B cell (primary cell): ENCODE measurements around the gene CTXND2. TPM values are rescaled to one million over a fixed set of nuclear protein-coding genes. Genes with fewer than 3 reads are reported as not detected.

Experiments used
- ATAC-seq: fragments of 200-7000 bp; cut with Tn5 transposase; one replicate; pipeline ENCODE4 v1.10.0; 2021; ENCODE audit warnings: low read depth, mild to moderate bottlenecking, moderate number of reproducible peaks, moderate library complexity
- CTCF ChIA-PET: fragments of 350-600 bp; sonication (Branson Sonifier 250); formaldehyde crosslinking; loops from one replicate; lab custom pipeline; 2021; ENCODE audit warnings: antibody characterized with exemption, inconsistent platforms; lab: Charles Lee
- POLR2A ChIA-PET: fragments of 350-600 bp; sonication (Branson Sonifier 250); formaldehyde crosslinking; loops from one replicate; lab custom pipeline; 2021; ENCODE audit warnings: antibody characterized with exemption; lab: Charles Lee
- DNase-seq: peaks from one replicate; pipeline ENCODE4 v3.0.0; 2013
- H2AFZ ChIP-seq: 2 replicates; pipeline ENCODE4 v1.6.1; 2012; ENCODE audit warnings: mild to moderate bottlenecking, low read depth, low read length; ENCODE audit not compliant: insufficient read depth, poor library complexity, severe bottlenecking
- H3K27ac ChIP-seq, 2 donors: 1 replicate in 1 of 2; 2 replicates in 1 of 2; pipeline ENCODE4 v1.5.1; 2012 to 2013; ENCODE audit warnings: low read length in 2 of 2, mild to moderate bottlenecking in 2 of 2, moderate library complexity in 1 of 2
- H3K27me3 ChIP-seq, 4 experiments: fragments of 200-600 bp in 1 of 4; sonication (generic) in 1 of 4; replicated peaks in 1 of 4; 1 replicate in 2 of 4; 2 replicates in 2 of 4; pipeline versions ENCODE4 v1.6.1 to v1.7.0; 2013 to 2016; ENCODE audit warnings: low read length in 3 of 4, mild to moderate bottlenecking in 2 of 4, mixed read lengths in 1 of 4, moderate library complexity in 1 of 4; ENCODE audit not compliant: insufficient read depth in 4 of 4, control insufficient read depth in 3 of 4; ENCODE audit errors: control extremely low read depth in 1 of 4
- H3K36me3 ChIP-seq, 2 experiments: replicated peaks in 1 of 2; 1 replicate in 1 of 2; 2 replicates in 1 of 2; pipeline versions ENCODE4 v1.6.1 to v1.7.1; 2013; ENCODE audit warnings: low read length in 1 of 2; ENCODE audit not compliant: insufficient read depth in 2 of 2, control insufficient read depth in 1 of 2; ENCODE audit errors: control extremely low read depth in 1 of 2, extremely low read depth in 1 of 2
- H3K4me1 ChIP-seq, 2 donors: fragments of 200-600 bp in 1 of 2; sonication (generic) in 1 of 2; 1 replicate in 1 of 2; 2 replicates in 1 of 2; pipeline versions ENCODE4 v1.5.1 to v1.6.1; 2013 to 2017; ENCODE audit warnings: low read length in 2 of 2; ENCODE audit not compliant: control insufficient read depth in 2 of 2, insufficient read depth in 2 of 2
- H3K4me2 ChIP-seq: replicated peaks from 2 replicates; pipeline ENCODE3; 2012; ENCODE audit warnings: mild to moderate bottlenecking, low read depth, low read length; ENCODE audit not compliant: poor library complexity, severe bottlenecking
- H3K4me3 ChIP-seq, 5 experiments: fragments of 200-600 bp in 1 of 5; sonication (generic) in 1 of 5; 1 replicate in 3 of 5; 2 replicates in 2 of 5; pipeline versions ENCODE4 v1.5.1 to v1.7.0; 2011 to 2016; ENCODE audit warnings: low read length in 4 of 5, mild to moderate bottlenecking in 4 of 5, low read depth in 2 of 5, control low read depth in 1 of 5, moderate library complexity in 1 of 5; ENCODE audit not compliant: insufficient read depth in 1 of 5; ENCODE audit errors: control extremely low read depth in 1 of 5, extremely low read depth in 1 of 5
- H3K79me2 ChIP-seq: fragments of 200-600 bp; sonication (generic); one replicate; pipeline ENCODE4 v1.6.0; 2016; ENCODE audit warnings: low read length; ENCODE audit not compliant: control insufficient read depth, insufficient read depth
- H3K9ac ChIP-seq: fragments of 200-600 bp; sonication (generic); 2 replicates; pipeline ENCODE4 v1.6.1; 2017; ENCODE audit warnings: mild to moderate bottlenecking, low read length, moderate library complexity
- H3K9me3 ChIP-seq, 3 donors: one replicate each; pipeline versions ENCODE4 v1.6.1 to v1.7.1; 2013; ENCODE audit warnings: low read length in 2 of 3; ENCODE audit not compliant: control insufficient read depth in 2 of 3, insufficient read depth in 1 of 3; ENCODE audit errors: control extremely low read depth in 1 of 3
- H4K20me1 ChIP-seq: 2 replicates; pipeline ENCODE4 v1.6.0; 2012; ENCODE audit warnings: mild to moderate bottlenecking, low read length; ENCODE audit not compliant: insufficient read depth, control insufficient read depth, poor library complexity, severe bottlenecking
- H3K27ac Mint-ChIP-seq: one replicate; pipeline ENCODE4 v1.8.0; 2021; ENCODE audit warnings: mixed read lengths
- H3K27me3 Mint-ChIP-seq: one replicate; pipeline ENCODE4 v1.8.0; 2021; ENCODE audit warnings: mixed read lengths
- H3K4me1 Mint-ChIP-seq: one replicate; pipeline ENCODE4 v1.8.0; 2021; ENCODE audit warnings: mixed read lengths
- H3K4me3 Mint-ChIP-seq: one replicate; pipeline ENCODE4 v1.8.0; 2021; ENCODE audit warnings: mixed read lengths
- H3K9me3 Mint-ChIP-seq: one replicate; pipeline ENCODE4 v1.8.0; 2022; ENCODE audit warnings: mixed read lengths; ENCODE audit not compliant: insufficient read depth
- EZH2 ChIP-seq: IDR thresholded peaks from 2 replicates; pipeline ENCODE4 v1.6.1; 2012; ENCODE audit warnings: borderline replicate concordance, low read depth, mild to moderate bottlenecking, moderate library complexity, low read length; ENCODE audit not compliant: insufficient read depth, poor library complexity, severe bottlenecking
- WGBS: methylation state at CpG from one replicate; pipeline ENCODE4 v1.1.5; 2013; ENCODE audit warnings: missing lambda C conversion rate; ENCODE audit not compliant: insufficient coverage; 5-methylcytosine and 5-hydroxymethylcytosine counted together
- intact Hi-C: fragments of 100-400 bp; cut with micrococcal nuclease; formaldehyde crosslinking; loops from one replicate; pipeline ENCODE4 v1.10.0; 2022
- polyA plus RNA-seq: library from polyadenylated mRNA; depleted of rRNA; stranded (reverse); fragments of >200 nt; gene quantifications from 2 replicates; pipeline ENCODE4 v1.2.3, GENCODE V29; 2012
- total RNA-seq, 2 donors: library from RNA; stranded (reverse); fragments of 120-200 nt in 1 of 2; gene quantifications; 1 replicate in 1 of 2; 2 replicates in 1 of 2; pipeline versions ENCODE4 v1.2.3 to v1.2.4, GENCODE V29; 2013 to 2022
- TF ChIP-seq, protein P1 (sequence below): fragments of 200-600 bp; IDR thresholded peaks from one replicate; pipeline ENCODE4 v1.8.0; 2022; ENCODE audit warnings: antibody characterized with exemption, mild to moderate bottlenecking

Gene CTXND2
- total and polyA plus RNA-seq, 2 donors (not counting 1 experiment from before 2014, with no cell fraction given): not detected

DNA sequence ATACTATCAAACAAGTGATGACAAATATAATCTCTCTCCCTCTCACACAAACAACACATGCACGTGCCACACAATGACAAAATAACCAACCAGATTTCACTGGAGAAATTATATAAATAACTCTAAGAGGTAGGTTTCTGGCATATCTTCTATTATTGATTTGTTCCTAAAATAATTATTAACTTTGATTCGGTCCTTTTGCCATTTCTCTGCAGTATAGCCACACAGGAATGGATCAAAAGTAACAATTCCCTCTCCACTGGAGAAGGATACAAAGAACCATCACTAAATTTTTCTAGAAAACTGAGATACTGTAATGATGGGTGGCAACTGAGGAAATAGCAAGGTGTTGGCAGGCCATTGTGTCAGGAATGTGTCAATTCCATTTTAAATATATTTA lies 44.0 kb upstream of the CTXND2 start:
- ATAC-seq: no peak
- intact Hi-C loops: no loop called here
- no peak overlapping the region for H3K4me3 Mint-ChIP-seq

GRCh38 chr1:150843474-150843873 lies 43.5 kb upstream of the CTXND2 start:
- Histone ChIP-seq H3K9ac (no peak overlapping the region), H3K4me3 (no peak overlapping the region), H3K4me1 (no peaks in the 10 kb centered on the region), H4K20me1 (no peaks in the 10 kb centered on the region), H3K79me2 (no peaks in the 10 kb centered on the region), H2AFZ (no peak overlapping the region), H3K27ac (no peak overlapping the region), H3K36me3 (peaks cover 11 to 20% of the 10 kb centered on the region in 2 experiments), H3K27me3 (no peaks in the 10 kb centered on the region), H3K9me3 (no peaks in the 10 kb centered on the region), H3K4me2 (no peak overlapping the region)
- H3K4me3 Mint-ChIP-seq: no peak overlapping the region
- H3K27ac Mint-ChIP-seq: no peak overlapping the region
- no peaks in the 10 kb centered on the region for H3K27me3 Mint-ChIP-seq
- intact Hi-C loops: no loop called here
- no peak for ATAC-seq
- no peak for DNase-seq
- WGBS: no CpG with 5 or more reads among the region's 2 CpGs
- ChIA-PET CTCF (no interaction called here), POLR2A (no interaction called here)
- H3K9me3 Mint-ChIP-seq: no peaks in the 10 kb centered on the region
- TF ChIP-seq, protein P1, sequence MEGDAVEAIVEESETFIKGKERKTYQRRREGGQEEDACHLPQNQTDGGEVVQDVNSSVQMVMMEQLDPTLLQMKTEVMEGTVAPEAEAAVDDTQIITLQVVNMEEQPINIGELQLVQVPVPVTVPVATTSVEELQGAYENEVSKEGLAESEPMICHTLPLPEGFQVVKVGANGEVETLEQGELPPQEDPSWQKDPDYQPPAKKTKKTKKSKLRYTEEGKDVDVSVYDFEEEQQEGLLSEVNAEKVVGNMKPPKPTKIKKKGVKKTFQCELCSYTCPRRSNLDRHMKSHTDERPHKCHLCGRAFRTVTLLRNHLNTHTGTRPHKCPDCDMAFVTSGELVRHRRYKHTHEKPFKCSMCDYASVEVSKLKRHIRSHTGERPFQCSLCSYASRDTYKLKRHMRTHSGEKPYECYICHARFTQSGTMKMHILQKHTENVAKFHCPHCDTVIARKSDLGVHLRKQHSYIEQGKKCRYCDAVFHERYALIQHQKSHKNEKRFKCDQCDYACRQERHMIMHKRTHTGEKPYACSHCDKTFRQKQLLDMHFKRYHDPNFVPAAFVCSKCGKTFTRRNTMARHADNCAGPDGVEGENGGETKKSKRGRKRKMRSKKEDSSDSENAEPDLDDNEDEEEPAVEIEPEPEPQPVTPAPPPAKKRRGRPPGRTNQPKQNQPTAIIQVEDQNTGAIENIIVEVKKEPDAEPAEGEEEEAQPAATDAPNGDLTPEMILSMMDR: no peak
- TF ChIP-seq EZH2: no peak
- no peaks in the 10 kb centered on the region for H3K4me1 Mint-ChIP-seq

More for the DNA sequence above, 44.0 kb upstream of the CTXND2 start:
- TF ChIP-seq, protein P1: no peak
- no peak for TF ChIP-seq EZH2
- no peak for DNase-seq
- Histone ChIP-seq H3K4me3 (no peak overlapping the region), H3K4me2 (no peak overlapping the region), H3K36me3 (peaks cover 14 to 17% of the 10 kb centered on the region in 2 experiments), H3K27me3 (no peaks in the 10 kb centered on the region), H2AFZ (no peak overlapping the region), H3K4me1 (no peaks in the 10 kb centered on the region), H4K20me1 (no peaks in the 10 kb centered on the region), H3K9ac (no peak overlapping the region), H3K79me2 (no peaks in the 10 kb centered on the region), H3K27ac (no peak overlapping the region), H3K9me3 (no peaks in the 10 kb centered on the region)
- Mint-ChIP-seq H3K27me3 (no peaks in the 10 kb centered on the region), H3K9me3 (no peaks in the 10 kb centered on the region), H3K4me1 (no peaks in the 10 kb centered on the region), H3K27ac (no peak overlapping the region)
- POLR2A ChIA-PET: no interaction called here
- CTCF ChIA-PET: no interaction called here
- no CpG with 5 or more reads among the region's 2 CpGs for WGBS
